H54 (cell line): ENCODE results near the gene MYLK.

Source experiments
- DNase-seq: peaks from one replicate; pipeline ENCODE4 v3.0.0; 2011; ENCODE audit warnings: low spot score, mixed read lengths; ENCODE audit not compliant: insufficient read length
- FAIRE-seq: peaks from 3 replicates; lab custom pipeline; 2011; peaks lifted over from hg19 to GRCh38; lab: Jason Lieb, UNC
- POLR2A ChIP-seq: IDR thresholded peaks from 2 replicates; pipeline ENCODE4 v1.6.1; 2011; ENCODE audit warnings: low read depth, mild to moderate bottlenecking, low read length

The MYLK gene

DNA sequence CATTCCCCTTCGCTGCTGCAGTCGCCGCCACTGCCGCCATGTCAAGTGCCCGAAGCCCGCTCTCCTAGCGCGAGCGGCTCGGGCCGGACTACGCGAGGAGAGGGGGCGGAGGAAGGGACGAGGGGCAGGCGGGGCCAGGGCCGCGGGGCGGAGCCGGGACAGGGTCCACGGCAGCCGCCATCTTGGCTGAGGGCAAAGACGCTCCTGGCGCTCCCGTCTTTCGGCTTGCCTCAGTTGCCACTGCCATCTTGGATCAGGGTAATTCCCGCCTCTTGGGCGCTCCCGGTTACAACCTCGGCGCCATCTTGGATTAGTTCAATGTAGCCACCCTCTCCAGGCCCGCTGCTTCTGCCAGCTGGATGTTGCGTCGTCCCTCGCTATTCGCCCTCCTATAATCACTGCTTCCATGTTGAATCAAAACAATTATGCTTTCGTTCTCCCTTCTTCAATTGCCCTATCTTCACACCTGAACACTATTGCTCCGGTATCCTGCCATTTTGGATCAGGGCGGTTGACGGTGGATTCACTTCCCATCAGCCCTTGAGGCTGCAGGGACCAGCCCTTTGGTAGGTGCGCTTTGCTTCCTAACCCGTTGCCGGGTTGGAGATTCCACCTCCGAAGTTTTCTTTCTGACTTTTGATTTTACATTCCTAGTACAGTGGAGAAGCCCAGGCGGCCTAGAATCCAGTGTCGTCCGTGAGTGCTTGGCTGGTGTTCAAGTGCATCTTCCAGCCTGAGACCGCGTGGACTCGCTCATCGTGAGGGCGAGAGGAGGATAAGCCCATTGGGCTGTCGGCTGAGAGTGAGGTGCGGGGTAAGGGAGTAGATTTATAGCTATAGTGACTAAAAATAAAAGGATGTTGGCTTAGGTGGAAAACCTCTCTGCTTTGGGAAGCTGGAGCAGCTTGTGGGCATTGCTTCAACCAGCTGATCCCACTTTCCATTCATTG is 298.9 kb downstream of the MYLK start, which contains the start of gene HACD2:
TSS of gene HACD2 (minus strand) at position 66 of the 950 bp plus-strand sequence. CDS start at position 40, 26 bp downstream.
- peak; percentile 90 for TF ChIP-seq POLR2A
- peak; percentile 85 for FAIRE-seq
- DNase-seq = peak; percentile 77

- TF ChIP-seq POLR2A = no peak
- FAIRE-seq (no peak), DNase-seq (peak; percentile 13)
Observed at GRCh38 chr3:123584284-123584987, 299.7 kb downstream of the MYLK start.

GRCh38 chr3:123583561-123583960 is 300.6 kb downstream of the MYLK start:
- no peak for TF ChIP-seq POLR2A
- FAIRE-seq (no peak), DNase-seq (no peak)

DNA sequence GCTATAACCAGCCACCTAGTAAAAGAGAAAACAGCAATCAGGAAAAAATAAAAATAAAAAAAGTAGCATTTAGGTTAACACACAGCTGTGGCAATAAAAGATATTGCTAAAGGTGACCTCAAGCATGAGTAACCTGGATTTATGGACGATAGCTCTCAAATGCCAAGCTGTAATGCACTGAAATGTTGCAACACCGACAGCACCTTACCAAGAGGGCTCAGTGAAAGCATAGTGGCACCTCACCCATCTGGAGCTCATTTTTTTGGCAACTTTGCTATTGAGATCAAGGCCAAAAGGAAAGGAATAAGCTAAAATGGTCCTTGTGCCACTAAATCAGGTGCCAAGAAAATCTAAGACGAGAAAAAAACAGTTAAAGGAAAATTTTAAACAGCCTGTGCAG is 301.8 kb downstream of the MYLK start:
- DNase-seq (no peak), FAIRE-seq (no peak)
- TF ChIP-seq POLR2A = no peak

DNA sequence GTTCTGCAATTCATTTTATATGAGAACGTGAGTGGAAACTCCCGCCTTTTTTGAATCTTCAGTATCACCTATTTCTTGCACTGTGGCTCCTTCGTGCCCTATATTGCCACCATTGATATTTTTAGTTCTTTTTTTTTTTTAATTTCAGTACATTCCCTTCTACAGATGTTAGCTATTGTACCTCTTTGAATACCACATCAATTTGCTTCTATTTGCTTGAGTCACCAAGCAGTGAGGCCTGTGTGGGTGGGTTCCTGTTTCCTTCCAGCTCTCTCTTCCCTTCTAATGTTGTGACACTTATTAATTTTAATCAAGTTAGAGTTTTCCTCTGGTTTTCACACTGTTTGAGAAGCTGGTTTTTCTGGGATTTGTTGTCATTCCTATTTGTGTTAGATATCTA is 308.0 kb downstream of the MYLK start:
- TF ChIP-seq POLR2A = no peak
- DNase-seq (no peak), FAIRE-seq (no peak)

- no peak for TF ChIP-seq POLR2A
- DNase-seq (no peak), FAIRE-seq (no peak)
Observed at GRCh38 chr3:123571973-123572365, 312.2 kb downstream of the MYLK start.

GRCh38 chr3:123571264-123571972 is 312.7 kb downstream of the MYLK start:
- no peak for FAIRE-seq
- TF ChIP-seq POLR2A = no peak
- DNase-seq = no peak

DNA sequence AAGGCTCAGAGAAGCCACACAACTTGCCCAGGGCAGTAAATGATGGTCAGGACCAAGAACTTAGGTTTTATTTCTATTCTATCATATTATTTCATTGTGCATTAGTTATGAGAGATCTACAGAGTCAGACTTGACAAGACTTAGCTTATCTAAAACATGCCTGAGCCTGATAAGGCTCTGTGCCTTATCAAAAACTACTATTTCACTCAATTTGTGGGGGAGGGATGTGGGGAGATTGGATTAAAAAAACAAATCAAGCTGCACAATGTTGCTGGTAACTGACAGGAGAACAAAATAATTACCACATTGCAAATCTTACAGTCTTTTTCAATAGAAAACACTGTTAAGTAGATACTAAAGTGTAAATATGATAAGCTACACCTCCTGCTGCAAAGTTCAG is 315.3 kb downstream of the MYLK start:
- FAIRE-seq (no peak), DNase-seq (no peak)
- TF ChIP-seq POLR2A = no peak

DNA sequence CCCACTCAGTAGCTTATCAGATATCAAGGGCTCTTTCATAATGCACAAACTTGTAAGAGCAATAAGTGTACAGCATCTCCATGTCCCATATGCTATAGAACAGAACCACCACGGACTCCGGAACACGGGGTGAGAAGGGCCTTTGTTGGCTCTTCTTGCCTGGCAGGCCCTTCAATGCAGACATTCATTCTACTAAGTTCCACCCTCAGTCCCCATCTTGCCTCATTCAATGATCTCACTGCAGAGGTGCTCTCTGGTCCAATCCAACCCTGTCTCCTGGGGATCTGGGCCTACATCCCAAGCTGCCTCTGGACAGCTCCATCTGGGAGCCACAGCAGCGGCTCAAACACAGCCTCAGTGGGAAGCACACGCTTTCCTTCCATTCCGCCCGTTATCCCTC is 316.1 kb downstream of the MYLK start:
- no peak for DNase-seq
- FAIRE-seq = no peak
- no peak for TF ChIP-seq POLR2A

- TF ChIP-seq POLR2A = no peak
- FAIRE-seq (no peak), DNase-seq (no peak)
Observed at GRCh38 chr3:123564056-123564455, 320.1 kb downstream of the MYLK start.

DNA sequence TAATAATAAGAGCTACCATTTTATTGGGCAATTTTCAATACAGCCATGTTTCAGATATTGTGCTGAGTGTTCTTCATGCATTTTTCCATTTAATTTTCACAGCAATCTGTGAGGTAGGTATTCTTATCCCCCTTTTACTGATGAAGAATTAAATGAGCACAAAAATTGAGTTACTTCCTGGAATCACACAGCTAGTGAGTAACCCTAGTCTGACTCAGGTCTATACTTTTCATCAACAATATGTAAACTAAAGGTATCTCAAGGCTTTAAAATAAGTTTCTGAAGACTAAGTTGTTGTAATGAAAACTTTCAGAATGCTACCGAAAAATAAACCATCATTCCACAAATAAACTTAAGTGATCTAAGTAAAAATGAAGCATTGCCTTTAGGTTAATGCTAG is 321.6 kb downstream of the MYLK start:
- no peak for TF ChIP-seq POLR2A
- DNase-seq = no peak
- FAIRE-seq = no peak

DNA sequence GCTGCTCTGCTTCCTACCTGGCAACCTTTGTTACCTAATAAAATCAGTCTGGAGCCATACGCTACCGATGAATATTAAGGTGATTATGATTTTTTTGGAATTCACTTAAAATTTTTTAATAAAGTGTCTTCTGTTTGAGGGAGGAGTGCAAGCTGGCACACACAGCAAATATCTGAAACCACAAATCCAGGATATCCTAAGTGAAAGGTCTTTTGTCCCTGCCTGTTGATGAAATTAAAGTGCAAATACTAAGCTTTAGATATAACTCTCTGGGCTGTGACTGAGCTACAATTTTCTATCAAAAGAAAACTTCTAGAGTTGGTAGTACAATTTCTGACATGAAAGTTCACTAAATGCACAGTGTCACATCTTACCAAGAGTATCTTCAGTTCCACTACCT is 322.9 kb downstream of the MYLK start:
- no peak for FAIRE-seq
- no peak for TF ChIP-seq POLR2A
- DNase-seq = no peak
